GM21717 (cell line): ENCODE data around the gene ACAP2.
"Not testable (repeated sequence)": the region's sequence is repeated elsewhere in the genome, so short reads cannot be mapped to it uniquely, and the experiment has no call there.

Experiments
- ATAC-seq: cut with Tn5 transposase; IDR thresholded peaks from one replicate; pipeline ENCODE4 v1.9.1; 2021; ENCODE audit warnings: mild to moderate bottlenecking, moderate library complexity; ENCODE audit not compliant: unreplicated experiment

ACAP2 gene

GRCh38 chr3:195296662-195297061, 146.2 kb downstream of the ACAP2 start:
- ATAC-seq, result no peak

GRCh38 chr3:195291121-195291520, 151.7 kb downstream of the ACAP2 start:
- no peak for ATAC-seq

GRCh38 chr3:195290643-195291042, 152.2 kb downstream of the ACAP2 start:
- not testable (repeated sequence) for ATAC-seq

- no peak for ATAC-seq
These were observed 156.5 kb downstream of the ACAP2 start for GRCh38 chr3:195286115-195286872.

- no peak for ATAC-seq
These were observed 157.4 kb downstream of the ACAP2 start for GRCh38 chr3:195285372-195285771.

GRCh38 chr3:195284842-195285241, 158.0 kb downstream of the ACAP2 start:
- ATAC-seq, result no peak

GRCh38 chr3:195282961-195283360, 159.9 kb downstream of the ACAP2 start:
- no peak for ATAC-seq

GRCh38 chr3:195274259-195274966, 168.4 kb downstream of the ACAP2 start:
- no peak for ATAC-seq

GRCh38 chr3:195271410-195272243, 171.2 kb downstream of the ACAP2 start:
- peak; percentile 75 for ATAC-seq

- ATAC-seq, result peak; percentile 84
These were observed 171.9 kb downstream of the ACAP2 start, which contains the start of gene XXYLT1 for GRCh38 chr3:195270817-195271409. TSS of gene XXYLT1 (minus strand) at chr3:195271159. CDS start at chr3:195271058, 101 bp downstream.

GRCh38 chr3:195270079-195270816, 172.6 kb downstream of the ACAP2 start:
- peak; percentile 16 for ATAC-seq

- no peak for ATAC-seq
These were observed 173.3 kb downstream of the ACAP2 start for GRCh38 chr3:195269375-195270078.

- ATAC-seq, result no peak
These were observed 174.1 kb downstream of the ACAP2 start for GRCh38 chr3:195268576-195269309.

GRCh38 chr3:195267096-195267495, 175.7 kb downstream of the ACAP2 start:
- no peak for ATAC-seq

GRCh38 chr3:195266428-195266827, 176.4 kb downstream of the ACAP2 start:
- no peak for ATAC-seq

GRCh38 chr3:195265363-195265976, 177.3 kb downstream of the ACAP2 start:
- no peak for ATAC-seq

- ATAC-seq, result no peak
These were observed 178.8 kb downstream of the ACAP2 start for GRCh38 chr3:195263925-195264600.
